Left colon (tissue), 2 donors: ENCODE results near the gene KIF5B. TPM values are rescaled to one million over a fixed set of nuclear protein-coding genes. Genes with fewer than 3 reads are reported as not detected.
"Not testable (repeated sequence)": the region's sequence is repeated elsewhere in the genome, so short reads cannot be mapped to it uniquely, and the experiment has no call there.

Source experiments
- ATAC-seq: fragments of 200-7000 bp; cut with Tn5 transposase; one replicate; pipeline ENCODE4 v1.9.1; 2020; ENCODE audit warnings: mild to moderate bottlenecking, moderate library complexity
- DNase-seq, 2 donors: peaks; one replicate each; pipeline ENCODE4 v3.0.0-alpha.2; 2020
- intact Hi-C, 2 donors: fragments of 100-400 bp; cut with DNase I in 1 of 2; cut with micrococcal nuclease in 1 of 2; formaldehyde crosslinking; loops; one replicate each; pipeline versions ENCODE4 v1.11.2 to v1.14.0; 2022; cut with DNase I, micrococcal nuclease
- total RNA-seq, 2 donors: library from RNA; stranded (reverse); fragmentation: NEBNext Ultra II Directional; extraction: Animal tissue kit (Norgen Biotek cat#: 25700); gene quantifications; one replicate each; pipeline ENCODE4 v1.2.1, GENCODE V29; 2021
- donor health status: DM: no; HTN: no; CAD: no.
- donor health status: DM: yes; HTN: yes; CAD: no.

KIF5B gene
- total RNA-seq, 2 donors from 2014 or later = 122 to 123 TPM

DNA sequence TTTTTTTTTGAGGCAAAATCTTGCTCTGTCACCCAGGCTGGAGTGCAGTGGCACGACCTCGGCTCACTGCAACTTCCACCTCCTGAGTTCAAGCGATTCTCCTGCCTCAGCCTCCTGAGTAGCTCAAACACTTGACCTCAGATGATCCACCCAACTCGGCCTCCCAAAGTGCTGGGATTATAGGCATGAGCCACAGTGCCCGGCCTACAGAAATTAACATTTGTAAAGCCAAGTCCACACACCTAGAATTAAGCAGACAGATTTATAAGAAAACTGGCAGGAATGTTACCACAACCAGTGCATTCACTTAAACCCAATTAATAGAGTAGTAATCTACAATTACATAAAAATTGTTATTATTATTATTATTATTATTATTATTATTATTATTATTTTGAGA lies 11.7 kb upstream of the KIF5B start:
- ATAC-seq, DNase-seq, intact Hi-C loops: not testable (repeated sequence)

DNA sequence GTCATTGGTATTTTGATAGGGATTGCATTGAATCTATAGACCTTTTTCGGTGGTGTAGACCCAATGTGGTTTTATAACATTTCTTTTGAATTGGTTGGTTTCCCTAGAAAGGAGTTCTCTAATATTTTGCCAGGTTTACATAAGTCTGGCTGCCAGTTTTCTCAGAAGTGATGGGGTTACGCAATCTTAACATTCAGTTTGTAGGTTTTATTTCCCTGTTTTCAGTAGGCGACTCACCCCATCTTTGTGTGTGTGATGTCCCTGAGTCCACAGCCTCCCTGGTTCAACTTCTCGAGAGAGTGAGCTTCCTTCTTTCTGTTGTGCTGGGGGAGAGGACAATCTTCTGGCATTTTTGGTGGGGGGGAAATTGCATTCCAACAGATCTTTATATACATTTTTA lies 9.6 kb upstream of the KIF5B start:
- ATAC-seq = no peak
- DNase-seq = no peak
- intact Hi-C loops = no loop called here

DNA sequence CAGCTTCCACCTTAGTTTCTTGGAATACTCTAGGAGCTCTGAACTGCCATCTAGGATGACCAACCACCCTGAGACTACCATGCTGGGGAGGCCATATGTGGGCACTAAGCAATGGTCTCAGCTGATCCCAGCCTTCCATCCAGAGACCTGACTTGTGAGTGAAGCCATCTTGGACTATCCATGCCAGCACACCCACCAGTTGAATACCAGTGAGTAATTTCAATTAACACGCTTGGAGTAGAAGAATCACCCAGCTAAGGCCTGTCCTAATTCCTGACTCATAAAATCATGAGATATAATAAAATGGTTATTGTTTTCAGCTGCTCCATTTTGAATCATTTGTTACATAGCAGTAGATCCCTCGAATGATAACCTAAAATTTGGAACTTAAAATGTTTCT lies 5.2 kb upstream of the KIF5B start:
- no peak for ATAC-seq
- intact Hi-C loops = no loop called here
- no peak for DNase-seq

DNA sequence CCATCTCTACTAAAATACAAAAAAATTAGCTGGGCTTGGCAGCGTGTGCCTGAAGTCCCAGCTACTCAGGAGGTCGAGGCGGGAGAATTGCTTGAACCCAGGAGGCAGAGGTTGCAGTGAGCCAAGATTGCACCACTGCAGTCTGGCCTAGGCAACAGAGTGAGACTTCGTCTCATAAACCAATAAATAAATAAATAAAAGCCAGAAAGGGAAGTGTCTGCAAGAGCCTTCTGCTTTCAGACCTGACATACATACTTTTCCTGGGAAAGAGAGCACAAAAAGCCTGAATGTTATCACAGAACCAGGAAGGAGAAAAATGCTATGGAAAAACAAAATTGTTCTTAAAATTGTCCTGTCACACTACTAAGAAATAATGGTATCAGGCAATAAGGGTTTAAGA lies 4.1 kb upstream of the KIF5B start:
- intact Hi-C loops = no loop called here
- ATAC-seq (no peak), DNase-seq (no peak)

DNA sequence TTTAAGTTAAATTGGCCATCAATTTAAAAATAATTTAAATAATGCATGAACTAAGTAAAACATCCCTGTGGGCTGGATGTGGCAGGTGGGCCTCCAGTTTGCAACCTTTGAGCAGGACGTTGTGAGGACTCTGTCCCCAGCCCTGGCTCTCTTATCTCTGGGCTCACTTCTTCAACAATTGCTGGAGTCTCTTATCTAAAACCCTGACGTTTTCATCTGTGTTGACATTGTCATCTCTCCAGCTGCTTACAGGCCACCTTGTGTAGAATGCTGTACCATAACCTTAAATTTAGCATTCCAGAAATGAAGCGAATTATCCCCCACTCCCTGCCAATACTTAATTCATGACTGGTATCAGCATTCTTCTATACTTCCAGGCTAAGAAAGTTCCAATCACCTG lies 3.2 kb upstream of the KIF5B start:
- DNase-seq (no peak), ATAC-seq (peak; percentile 23)
- intact Hi-C loops = no loop called here

DNA sequence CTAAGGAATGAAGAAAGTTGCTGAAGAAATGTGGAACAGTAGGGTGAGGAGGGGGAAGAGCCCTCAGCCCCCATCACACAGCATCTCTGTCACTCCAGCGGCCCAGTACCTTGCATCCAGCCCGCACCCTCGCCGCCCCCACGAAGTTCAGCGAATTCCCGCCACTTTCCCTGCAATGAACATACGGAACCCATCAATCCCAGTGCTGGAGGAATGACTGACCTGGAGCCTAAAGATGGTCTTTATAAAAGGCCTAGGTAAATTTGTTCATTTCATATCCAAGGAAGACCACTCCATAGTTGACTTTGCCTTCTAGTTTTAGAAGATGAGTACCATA lies 779 bp upstream of the KIF5B start:
- intact Hi-C loops = no loop called here
- peak in 1 of 2 donors; percentile 21 for DNase-seq
- no peak for ATAC-seq

DNA sequence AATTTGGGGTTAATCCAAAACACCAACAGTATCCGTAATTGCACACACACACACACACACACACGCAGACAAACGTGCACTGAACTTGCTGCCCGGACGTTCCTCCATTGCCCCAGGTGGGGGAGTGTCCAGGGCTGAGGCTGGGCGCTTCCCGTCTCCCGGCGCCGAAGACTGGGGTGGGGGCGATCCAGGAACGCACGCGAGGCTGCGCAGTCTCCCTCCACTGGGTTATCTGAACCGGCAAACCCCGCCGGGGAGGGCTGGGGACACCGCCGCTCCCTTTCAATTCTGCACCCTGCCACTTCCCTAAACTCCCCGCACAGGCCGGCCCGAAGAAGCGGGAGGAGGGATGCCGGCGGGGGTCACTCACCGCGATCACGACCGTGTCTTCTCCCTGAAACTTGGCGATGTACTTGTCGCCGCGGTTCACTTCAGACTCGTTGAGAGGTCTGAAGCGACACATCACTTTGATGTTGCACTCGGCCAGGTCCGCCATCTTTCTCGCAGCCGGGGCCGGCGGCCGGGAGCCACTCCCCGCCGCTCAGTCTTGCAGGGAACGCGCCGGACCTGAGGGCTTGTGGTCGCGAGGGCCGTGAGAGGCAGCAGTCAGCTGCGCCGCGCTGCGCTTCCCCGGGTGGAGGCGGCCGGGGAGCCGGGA lies 618 bp downstream of the KIF5B start:
- intact Hi-C loops = no loop called here
- DNase-seq (peak; percentile 75 to 79), ATAC-seq (peak; percentile 76)

DNA sequence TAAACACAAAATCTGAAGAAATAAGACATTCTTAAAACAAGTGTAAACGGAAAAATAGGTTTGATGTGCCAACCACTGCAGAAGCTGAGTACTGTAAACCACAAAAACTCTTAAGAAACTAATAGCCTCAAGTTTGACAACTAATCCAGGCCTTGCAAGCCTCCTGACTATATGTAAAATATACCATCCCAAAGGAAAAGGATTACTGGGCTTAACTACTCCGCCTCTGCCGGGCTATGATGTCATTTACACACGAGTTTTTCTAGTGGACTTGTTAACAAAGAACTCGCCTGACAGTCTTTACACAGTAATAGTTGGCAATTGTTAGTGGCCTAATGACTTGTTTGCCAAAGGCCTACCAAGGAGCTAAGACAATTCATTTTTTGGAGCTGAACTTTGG lies 2.1 kb downstream of the KIF5B start:
- intact Hi-C loops = no loop called here
- DNase-seq = peak; percentile 26 to 43
- ATAC-seq = peak; percentile 23

DNA sequence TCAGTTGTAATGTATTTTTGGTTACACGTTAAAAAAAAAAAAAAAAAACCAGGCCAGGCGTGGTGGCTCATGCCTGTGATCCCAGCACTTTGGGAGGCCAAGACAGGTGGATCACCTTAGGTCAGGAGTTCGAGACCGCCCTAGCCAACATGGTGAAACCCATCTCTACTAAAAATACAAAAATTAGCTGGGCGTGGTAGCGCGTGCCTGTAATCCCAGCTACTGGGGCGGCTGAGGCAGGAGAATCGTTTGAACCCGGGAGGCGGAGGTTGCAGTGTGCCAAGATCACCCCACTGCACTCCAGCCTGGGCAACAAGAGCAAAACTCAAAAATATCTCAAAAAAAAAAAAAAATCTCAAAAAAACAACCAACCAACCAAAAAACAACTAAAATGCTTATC lies 2.8 kb downstream of the KIF5B start:
- intact Hi-C loops, DNase-seq, ATAC-seq: not testable (repeated sequence)

DNA sequence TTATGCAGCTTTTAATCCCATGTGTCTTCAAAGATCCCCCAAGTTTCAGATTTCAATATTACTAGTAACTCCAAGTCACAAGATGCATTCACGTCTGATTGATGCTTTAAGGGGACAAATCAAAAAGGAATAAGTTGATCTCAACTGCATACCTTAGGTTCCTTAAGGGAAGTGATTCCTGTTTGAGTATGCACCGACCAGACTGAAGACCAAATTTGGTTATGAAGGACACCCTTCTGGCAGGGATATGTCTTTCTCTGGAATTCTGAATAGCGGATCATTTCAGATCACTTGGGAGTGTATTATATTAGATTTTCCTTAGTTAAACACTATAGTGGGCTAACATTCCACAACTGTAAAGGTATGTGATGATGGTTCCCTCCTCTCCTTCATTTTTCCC lies 4.3 kb downstream of the KIF5B start:
- intact Hi-C loops = no loop called here
- DNase-seq (no peak), ATAC-seq (no peak)

DNA sequence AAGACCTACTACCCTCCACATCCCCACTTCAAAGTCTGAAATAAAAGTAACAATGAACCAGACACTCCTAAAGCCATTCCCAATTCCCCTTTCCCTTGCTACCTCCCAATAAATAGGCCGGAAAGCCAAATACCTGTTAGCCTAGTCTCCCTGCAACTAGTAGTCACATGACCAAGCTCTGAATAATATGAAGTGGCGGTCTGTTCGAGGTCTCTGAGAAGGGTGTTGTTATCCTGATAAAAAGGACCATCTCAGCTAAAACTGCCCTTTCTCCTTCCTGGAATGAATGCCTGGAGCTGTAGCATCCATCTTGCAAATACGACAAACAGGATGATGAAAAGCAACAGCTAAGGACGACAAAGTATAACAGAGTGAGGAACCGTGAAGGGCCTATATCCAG lies 6.0 kb downstream of the KIF5B start:
- ATAC-seq (no peak), DNase-seq (no peak)
- intact Hi-C loops = no loop called here

DNA sequence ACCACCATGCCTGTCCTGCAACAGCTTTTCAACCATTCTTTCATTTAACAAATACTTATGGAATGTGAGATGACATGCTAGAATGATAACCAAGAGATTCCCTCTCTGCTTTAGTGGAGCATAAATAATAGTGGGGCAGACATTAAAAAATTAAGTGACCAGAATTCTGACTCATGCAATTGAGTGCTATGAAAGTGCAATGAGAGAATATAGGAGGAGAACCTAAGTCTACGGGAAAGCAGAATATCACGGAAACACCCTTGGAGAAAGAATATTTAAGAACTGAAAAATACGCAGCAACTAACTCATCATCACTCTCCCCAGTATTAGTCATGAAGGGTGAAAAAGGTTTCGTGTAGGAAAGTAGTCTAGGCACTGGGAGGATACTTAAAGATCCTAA lies 7.1 kb downstream of the KIF5B start:
- ATAC-seq (no peak), DNase-seq (no peak)
- intact Hi-C loops = no loop called here

DNA sequence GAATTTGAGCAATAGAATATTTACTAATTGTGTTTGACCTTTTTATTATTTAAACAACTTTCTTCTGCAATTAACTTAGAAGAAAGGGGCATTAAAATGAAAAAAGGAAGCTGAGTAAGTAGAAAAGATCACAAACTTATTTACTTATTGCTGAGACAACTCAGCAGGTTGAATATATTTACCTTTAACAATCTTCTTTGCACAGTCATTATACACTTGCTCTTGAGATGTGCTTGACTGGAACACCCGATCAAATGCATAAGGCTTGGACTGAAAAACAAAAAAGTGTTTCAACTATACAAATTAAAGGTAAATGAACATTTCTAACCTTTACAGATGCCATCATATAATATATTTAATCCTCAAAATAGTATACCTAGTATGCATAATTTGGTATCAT lies 7.9 kb downstream of the KIF5B start:
- intact Hi-C loops = no loop called here
- ATAC-seq = peak; percentile 29

DNA sequence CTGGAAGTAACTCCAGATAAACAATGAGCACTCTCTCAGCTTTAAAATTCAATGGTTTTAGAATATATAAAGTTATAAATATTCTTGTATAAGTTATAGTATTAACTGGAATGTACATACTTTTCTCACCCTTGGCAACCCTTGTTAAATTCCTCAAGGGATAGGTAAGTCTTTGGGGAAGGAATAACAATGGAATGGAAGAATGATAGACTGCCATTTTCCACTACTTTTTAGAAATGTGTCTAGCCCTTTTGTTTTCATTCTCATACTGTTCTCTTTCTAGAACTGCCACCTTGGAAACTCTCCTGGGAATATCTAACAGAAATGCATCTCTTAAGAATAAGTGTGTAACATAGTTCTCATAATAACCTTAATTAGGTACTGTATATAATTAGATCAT lies 8.3 kb downstream of the KIF5B start:
- ATAC-seq (no peak), DNase-seq (no peak)
- intact Hi-C loops = no loop called here

More for the DNA sequence above, 7.9 kb downstream of the KIF5B start:
- no peak for DNase-seq

DNA sequence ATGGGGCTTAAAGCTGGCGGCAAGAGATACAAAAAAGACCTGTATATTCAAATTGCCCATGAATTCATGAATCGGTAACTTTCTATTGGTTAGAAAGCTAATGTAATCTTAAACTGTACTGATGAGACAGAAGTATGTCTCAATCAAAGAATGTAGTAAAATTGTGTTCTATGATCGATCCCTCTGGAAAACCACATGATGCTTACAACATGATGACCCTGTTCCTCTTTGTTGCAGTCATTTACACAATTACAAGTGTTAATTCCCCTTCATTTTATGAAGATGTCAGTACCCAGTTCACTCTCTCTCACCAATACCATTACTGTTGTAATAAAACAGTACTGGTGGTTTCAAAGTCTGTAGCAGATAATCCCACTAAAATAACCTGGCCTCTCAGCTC lies 10.1 kb downstream of the KIF5B start:
- intact Hi-C loops = no loop called here
- no peak for DNase-seq
- no peak for ATAC-seq

DNA sequence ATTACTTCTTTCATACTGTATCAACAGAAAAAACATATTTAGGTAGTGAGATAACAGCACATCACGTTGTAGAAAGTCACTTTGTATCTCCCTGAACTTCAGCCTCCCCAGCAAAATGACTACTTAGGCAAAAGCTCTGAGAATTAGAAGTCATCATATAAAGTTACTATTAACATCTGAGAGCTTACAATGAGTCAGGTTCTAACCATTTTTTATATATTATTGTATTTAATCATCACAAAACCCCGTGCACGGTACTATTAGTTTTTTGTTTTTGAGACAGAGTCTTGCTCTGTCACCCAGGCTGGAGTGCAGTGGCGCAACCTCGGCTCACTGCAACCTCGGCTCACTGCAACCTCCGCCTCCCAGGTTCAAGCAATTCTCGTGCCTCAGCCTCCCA lies 13.5 kb downstream of the KIF5B start:
- intact Hi-C loops, DNase-seq, ATAC-seq: not testable (repeated sequence)

DNA sequence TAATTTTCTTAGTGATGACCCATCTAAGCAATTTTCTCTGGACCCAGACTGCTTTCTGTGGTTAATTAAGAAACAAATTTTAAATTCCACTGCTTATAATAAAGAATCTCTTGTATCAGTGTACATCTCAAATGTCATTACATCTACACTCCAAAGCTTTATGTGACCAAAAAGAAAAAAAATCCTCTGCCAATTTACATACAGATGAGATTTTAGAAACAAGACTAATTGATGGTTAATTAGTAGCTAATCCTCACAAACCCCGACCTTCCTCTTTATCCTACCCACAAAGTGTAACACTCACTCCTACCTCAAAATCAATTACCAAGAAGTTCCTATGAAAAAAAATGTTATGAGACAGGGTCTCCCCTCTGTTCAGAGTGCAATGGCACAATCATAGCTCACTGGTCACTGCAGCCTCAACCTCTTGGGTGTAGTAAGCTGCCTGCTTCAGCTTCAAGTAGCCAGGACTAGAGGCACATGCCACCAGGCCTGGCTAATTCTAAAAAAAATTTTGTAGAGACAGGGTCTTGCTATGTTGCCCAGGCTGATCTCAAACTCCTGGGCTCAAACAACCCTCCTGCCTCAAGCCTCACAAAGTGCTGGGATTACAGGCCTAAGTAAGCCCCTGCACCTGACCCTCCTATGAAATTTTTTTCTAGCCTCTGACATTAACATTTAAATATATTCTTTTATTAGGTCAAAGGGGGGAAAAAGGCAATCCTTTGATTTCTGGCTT lies 14.8 kb downstream of the KIF5B start:
- intact Hi-C loops = no loop called here
- DNase-seq (no peak), ATAC-seq (peak; percentile 27)

DNA sequence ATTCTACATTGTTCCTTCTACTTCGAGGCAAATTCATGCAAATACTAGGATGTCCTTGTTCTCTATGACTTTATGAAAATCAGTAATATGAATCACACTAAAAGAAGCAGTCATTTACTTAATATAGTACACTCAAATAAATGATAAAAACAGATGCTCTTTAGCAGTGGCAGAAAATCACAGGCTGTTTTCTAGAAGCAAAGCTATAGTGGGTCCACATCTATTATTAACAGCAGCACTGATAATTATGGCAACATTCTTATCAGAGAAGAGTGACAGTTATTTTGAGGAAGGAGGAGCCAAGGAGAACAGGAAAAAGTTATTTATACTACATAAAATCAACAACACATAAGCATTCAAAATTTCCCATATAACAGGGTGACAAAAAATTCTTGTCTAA lies 16.5 kb downstream of the KIF5B start:
- ATAC-seq (no peak), DNase-seq (no peak)
- intact Hi-C loops = no loop called here

DNA sequence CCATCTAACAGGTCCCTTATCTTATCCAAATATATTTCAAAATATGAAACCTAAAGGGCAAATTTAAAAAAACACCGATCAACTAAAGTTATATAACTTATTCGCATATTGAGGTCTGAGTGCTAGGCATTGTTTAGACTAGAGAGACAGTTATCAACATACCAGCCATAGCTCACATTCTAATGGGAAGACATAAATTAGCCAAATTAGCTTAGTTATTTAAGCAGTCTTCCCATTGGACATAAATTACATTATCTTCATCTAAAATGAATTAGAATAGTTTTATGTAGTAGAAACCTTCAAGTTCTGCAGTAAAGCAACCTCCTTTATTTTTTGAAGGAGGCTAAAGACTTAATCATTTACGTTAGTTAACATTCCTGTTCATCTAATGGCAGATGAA lies 17.4 kb downstream of the KIF5B start:
- intact Hi-C loops = no loop called here
- no peak for DNase-seq

DNA sequence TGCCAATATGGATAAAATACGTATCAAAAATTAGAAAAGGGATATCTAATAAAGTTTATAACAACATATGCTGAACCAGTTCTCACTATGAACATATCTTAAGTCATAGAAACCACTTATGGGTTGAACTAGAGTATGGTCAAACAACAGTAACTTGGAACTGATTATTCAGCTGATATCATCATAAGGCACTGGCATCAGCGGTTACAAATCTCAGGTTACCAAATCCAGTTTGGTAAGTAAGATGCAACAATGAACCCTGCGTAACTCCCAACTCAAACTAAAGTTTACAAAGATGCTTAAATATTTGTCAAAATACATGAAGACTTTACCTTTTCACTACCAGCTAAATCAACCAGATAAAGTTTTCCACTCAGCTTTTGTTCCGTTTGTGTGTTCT lies 19.3 kb downstream of the KIF5B start:
- ATAC-seq = no peak
- DNase-seq = no peak
- intact Hi-C loops = no loop called here

More for the DNA sequence above, 17.4 kb downstream of the KIF5B start:
- ATAC-seq = no peak

DNA sequence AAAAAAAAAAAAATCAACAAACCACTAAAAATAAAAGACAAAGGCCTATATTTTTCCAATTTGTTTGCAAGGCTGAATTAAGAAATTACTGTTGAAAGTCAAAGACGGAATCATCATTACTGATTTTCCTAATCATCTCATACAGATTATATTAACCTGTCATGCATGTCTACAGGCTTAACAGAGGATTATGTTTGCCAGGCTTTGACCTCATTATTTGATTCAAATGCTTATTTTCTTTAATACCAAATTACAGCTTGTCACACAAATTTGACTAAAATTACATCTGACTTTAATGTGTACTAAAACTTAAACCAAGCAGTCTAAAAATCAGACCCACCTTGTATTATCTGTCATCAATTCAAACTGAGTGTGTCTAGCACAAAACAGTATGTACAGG lies 21.2 kb downstream of the KIF5B start:
- ATAC-seq (no peak), DNase-seq (no peak)
- intact Hi-C loops = no loop called here
